ENCODE data around the gene ECHDC3.

ECHDC3 gene

GRCh38 chr10:11787374-11787773, 45.2 kb downstream of the ECHDC3 start:
- no peak for FAIRE-seq

- FAIRE-seq, result no peak
Observed at GRCh38 chr10:11787846-11788245, 45.7 kb downstream of the ECHDC3 start.

- FAIRE-seq, result no peak
Observed at GRCh38 chr10:11789306-11789705, 47.1 kb downstream of the ECHDC3 start.

GRCh38 chr10:11789956-11790355, 47.8 kb downstream of the ECHDC3 start:
- no peak for FAIRE-seq

- no peak for FAIRE-seq
Observed at GRCh38 chr10:11793762-11794479, 51.7 kb downstream of the ECHDC3 start.

GRCh38 chr10:11794566-11794965, 52.4 kb downstream of the ECHDC3 start:
- no peak for FAIRE-seq

GRCh38 chr10:11795101-11795920, 53.1 kb downstream of the ECHDC3 start:
- FAIRE-seq, result no peak

- FAIRE-seq, result no peak
Observed at GRCh38 chr10:11796474-11796873, 54.3 kb downstream of the ECHDC3 start.

- FAIRE-seq, result no peak
Observed at GRCh38 chr10:11797281-11797680, 55.1 kb downstream of the ECHDC3 start.

GRCh38 chr10:11797847-11798633, 55.9 kb downstream of the ECHDC3 start:
- FAIRE-seq, result no peak

- no peak for FAIRE-seq
Observed at GRCh38 chr10:11798845-11799735, 56.9 kb downstream of the ECHDC3 start.

- no peak for FAIRE-seq
Observed at GRCh38 chr10:11799736-11800080, 57.5 kb downstream of the ECHDC3 start.

GRCh38 chr10:11804336-11804735, 62.2 kb downstream of the ECHDC3 start:
- no peak for FAIRE-seq

- no peak for FAIRE-seq
Observed at GRCh38 chr10:11805792-11806191, 63.6 kb downstream of the ECHDC3 start.

- no peak for FAIRE-seq
Observed at GRCh38 chr10:11806706-11807105, 64.5 kb downstream of the ECHDC3 start.

GRCh38 chr10:11808808-11809207, 66.6 kb downstream of the ECHDC3 start:
- FAIRE-seq, result no peak

GRCh38 chr10:11810313-11810766, 68.2 kb downstream of the ECHDC3 start:
- FAIRE-seq, result no peak

GRCh38 chr10:11810973-11811372, 68.8 kb downstream of the ECHDC3 start:
- no peak for FAIRE-seq

- FAIRE-seq, result no peak
Observed at GRCh38 chr10:11813177-11813576, 71.0 kb downstream of the ECHDC3 start.

Data from islet of Langerhans (tissue), 1 donor.